A549 (cell line): ENCODE data around the gene TTC12.

Experiments
- CTCF ChIP-seq: fragments of >200 bp; sonication (Bioruptor Twin); formaldehyde crosslinking; IDR thresholded peaks from 3 replicates; pipeline ENCODE4 v1.5.1; 2016
- POLR2A ChIP-seq: IDR thresholded peaks from 2 replicates; pipeline ENCODE4 v1.6.1; 2012; ENCODE audit warnings: mild to moderate bottlenecking, low read length

GRCh38 chr11:113339929-113340589 is 25.7 kb downstream of the TTC12 start:
- TF ChIP-seq CTCF (no peak), POLR2A (no peak)
